ENCODE measurements around the gene EPHA2. TPM values are rescaled to one million over a fixed set of nuclear protein-coding genes. Genes with fewer than 3 reads are reported as not detected.
"Not testable (repeated sequence)": the region's sequence is repeated elsewhere in the genome, so short reads cannot be mapped to it uniquely, and the experiment has no call there.

EPHA2 gene
- polyA plus RNA-seq, 1 experiment = 26.5 TPM

GRCh38 chr1:16202281-16203210 lies 46.7 kb upstream of the EPHA2 start:
- Histone ChIP-seq H3K27me3 (ENCODE audit: control insufficient read depth, insufficient read depth, low read length) (no peaks in the 10 kb centered on the region), H3K4me3 (ENCODE audit: low read depth, low read length) (no peak overlapping the region), H3K36me3 (ENCODE audit: control insufficient read depth, insufficient read depth, low read length) (peaks cover 8% of the 10 kb centered on the region)
- no peak for TF ChIP-seq CTCF (IDR thresholded peaks at IDR 0.05; ENCODE audit: insufficient read depth, low read depth, low read length)
- CTCF ChIA-PET = interaction anchor here (1.1 to 4.2 kb wide), 5 partner anchors 42 to 162 kb away, joined by 4 to 28 read pairs (median 6); partner anchors contain the start of gene FAM131C
- no peak for DNase-seq (ENCODE audit: low read depth)
- POLR2A ChIA-PET = no interaction called here

GRCh38 chr1:16199700-16200099 lies 43.8 kb upstream of the EPHA2 start:
- peaks cover 7% of the 10 kb centered on the region for H3K36me3 ChIP-seq (ENCODE audit: control insufficient read depth, insufficient read depth, low read length)
- POLR2A ChIA-PET = interaction anchor here (0.6 kb wide), 1 partner anchor 193 kb away, joined by 3 read pairs; no protein-coding TSS in a partner anchor
- no peak for TF ChIP-seq CTCF (IDR thresholded peaks at IDR 0.05; ENCODE audit: insufficient read depth, low read depth, low read length)

GRCh38 chr1:16199157-16199501 lies 43.3 kb upstream of the EPHA2 start:
- DNase-seq (ENCODE audit: low read depth) = no peak
- Histone ChIP-seq H3K27me3 (ENCODE audit: control insufficient read depth, insufficient read depth, low read length) (no peaks in the 10 kb centered on the region), H3K36me3 (ENCODE audit: control insufficient read depth, insufficient read depth, low read length) (peaks cover 6% of the 10 kb centered on the region), H3K4me3 (ENCODE audit: low read depth, low read length) (no peak overlapping the region)
- no peak for TF ChIP-seq CTCF (IDR thresholded peaks at IDR 0.05; ENCODE audit: insufficient read depth, low read depth, low read length)
- POLR2A ChIA-PET = no interaction called here
- CTCF ChIA-PET = interaction anchor here (2.7 to 4.2 kb wide), 2 partner anchors 11 to 120 kb away, joined by 12 to 28 read pairs; no protein-coding TSS in a partner anchor

More at GRCh38 chr1:16199700-16200099, 43.8 kb upstream of the EPHA2 start:
- CTCF ChIA-PET = interaction anchor here (1.2 to 4.2 kb wide), 4 partner anchors 11 to 127 kb away, joined by 3 to 28 read pairs (median 8); partner anchors contain the start of gene FAM131C
- Histone ChIP-seq H3K27me3 (ENCODE audit: control insufficient read depth, insufficient read depth, low read length) (no peaks in the 10 kb centered on the region), H3K4me3 (ENCODE audit: low read depth, low read length) (no peak overlapping the region)
- no peak for DNase-seq (ENCODE audit: low read depth)

- no peak overlapping the region for H3K4me3 ChIP-seq (ENCODE audit: low read depth, low read length)
- no peak for TF ChIP-seq CTCF (IDR thresholded peaks at IDR 0.05; ENCODE audit: insufficient read depth, low read depth, low read length)
- CTCF ChIA-PET = interaction anchor here (4.2 kb wide), 1 partner anchor 119 kb away, joined by 28 read pairs; no protein-coding TSS in a partner anchor
- H3K27me3 ChIP-seq (ENCODE audit: control insufficient read depth, insufficient read depth, low read length) = no peaks in the 10 kb centered on the region
- peaks cover 6% of the 10 kb centered on the region for H3K36me3 ChIP-seq (ENCODE audit: control insufficient read depth, insufficient read depth, low read length)
- POLR2A ChIA-PET = interaction anchor here (0.6 kb wide), 1 partner anchor 8 kb away, joined by 4 read pairs; no protein-coding TSS in a partner anchor
- DNase-seq (ENCODE audit: low read depth) = no peak
These were observed 42.7 kb upstream of the EPHA2 start for GRCh38 chr1:16198444-16199156.

GRCh38 chr1:16196874-16197273 lies 41.0 kb upstream of the EPHA2 start:
- Histone ChIP-seq H3K36me3 (ENCODE audit: control insufficient read depth, insufficient read depth, low read length) (peaks cover 4% of the 10 kb centered on the region), H3K27me3 (ENCODE audit: control insufficient read depth, insufficient read depth, low read length) (no peaks in the 10 kb centered on the region), H3K4me3 (ENCODE audit: low read depth, low read length) (no peak overlapping the region)
- POLR2A ChIA-PET = no interaction called here
- CTCF ChIA-PET = interaction anchor here (0.9 to 1.2 kb wide), 2 partner anchors 114 to 118 kb away, joined by 3 to 5 read pairs; no protein-coding TSS in a partner anchor
- DNase-seq (ENCODE audit: low read depth) = no peak
- no peak for TF ChIP-seq CTCF (IDR thresholded peaks at IDR 0.05; ENCODE audit: insufficient read depth, low read depth, low read length)

GRCh38 chr1:16196139-16196538 lies 40.3 kb upstream of the EPHA2 start:
- H3K36me3 ChIP-seq (ENCODE audit: control insufficient read depth, insufficient read depth, low read length); H3K27me3 ChIP-seq (ENCODE audit: control insufficient read depth, insufficient read depth, low read length); POLR2A ChIA-PET; DNase-seq (ENCODE audit: low read depth); H3K4me3 ChIP-seq (ENCODE audit: low read depth, low read length): not testable (repeated sequence)
- CTCF ChIA-PET = interaction anchor here (0.6 to 1.2 kb wide), 4 partner anchors 57 to 332 kb away, joined by 3 to 5 read pairs (median 3); no protein-coding TSS in a partner anchor

Data from BJ (cell line).